Transverse colon (tissue), 4 donors: ENCODE measurements around the gene TMEM134.

Experiments used
- CTCF ChIP-seq, 5 experiments: fragments of 200-600 bp in 3 of 5; fragments of 450-650 bp in 2 of 5; sonication (generic) in 3 of 5; IDR thresholded peaks; 1 replicate in 2 of 5; 2 replicates in 3 of 5; pipeline ENCODE4 v1.5.1; 2016 to 2017; ENCODE audit warnings: antibody characterized with exemption in 5 of 5, inconsistent platforms in 3 of 5, mild to moderate bottlenecking in 2 of 5, moderate library complexity in 1 of 5
- EP300 ChIP-seq: sonication (generic); formaldehyde crosslinking; IDR thresholded peaks from one replicate; pipeline ENCODE4 v1.6.1; 2017; ENCODE audit warnings: antibody characterized with exemption, low read depth
- POLR2A ChIP-seq: fragments of 450-650 bp; IDR thresholded peaks from one replicate; pipeline ENCODE4 v1.6.1; 2016; ENCODE audit warnings: antibody characterized with exemption, mild to moderate bottlenecking, moderate library complexity
- POLR2AphosphoS5 ChIP-seq, 3 donors: sonication (generic); formaldehyde crosslinking; IDR thresholded peaks; one replicate each; pipeline ENCODE4 v1.6.1; 2016; ENCODE audit warnings: antibody characterized with exemption in 3 of 3

- TF ChIP-seq CTCF (IDR thresholded peaks at IDR 0.05) (no peak), POLR2AphosphoS5 (IDR thresholded peaks at IDR 0.05) (no peak), EP300 (no peak), POLR2A (no peak)
Observed at GRCh38 chr11:67482275-67482826, 13.3 kb upstream of the TMEM134 start.
